ENCODE measurements around the gene EIF4EBP2. TPM values are rescaled to one million over a fixed set of nuclear protein-coding genes. Genes with fewer than 3 reads are reported as not detected.

EIF4EBP2 gene
- total and polyA plus RNA-seq, 9 donors: 37.7 to 99.2 (median 72.5) TPM

DNA sequence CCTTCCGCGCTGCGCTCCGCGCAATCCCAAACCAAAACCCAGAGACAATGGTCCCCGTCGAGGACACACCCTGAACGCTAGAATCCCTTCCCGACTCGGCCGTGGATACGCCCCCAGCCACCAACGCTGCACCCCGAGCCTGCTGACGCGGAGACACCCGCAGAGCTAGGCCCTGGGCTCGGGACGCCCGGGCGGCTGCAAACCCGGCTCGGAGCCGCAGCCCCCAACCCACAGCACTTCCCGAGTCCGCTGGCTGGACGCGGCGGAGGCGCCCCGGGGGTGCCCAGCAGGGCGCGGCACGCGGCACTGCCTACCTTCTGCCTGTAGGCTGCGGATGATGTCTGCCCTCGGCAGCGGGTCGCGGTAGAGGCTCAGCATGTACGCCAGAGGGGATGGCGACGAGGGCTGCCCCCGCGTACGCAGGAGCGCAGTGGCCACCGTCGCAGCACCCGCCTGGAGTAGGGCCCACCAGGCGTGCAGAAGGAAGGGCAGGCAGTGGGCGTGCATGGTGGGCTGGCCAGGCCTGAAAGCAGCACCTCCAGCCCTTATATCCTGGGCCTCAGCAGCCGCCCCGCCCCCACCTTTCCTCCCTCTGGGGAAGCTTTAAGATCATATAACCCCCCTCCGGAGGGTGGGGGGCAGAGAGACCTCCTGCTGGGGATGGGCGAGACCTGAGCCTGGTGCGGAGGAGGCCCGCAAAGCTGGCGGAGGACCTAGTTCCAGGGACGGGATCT lies 37.4 kb downstream of the EIF4EBP2 start, which contains the start of gene NODAL:
Gene NODAL, minus strand, starts transcription at position 521 of the 734 bp plus-strand sequence. Its CDS starts 14 bp downstream, at position 507.
- H3K9me3 ChIP-seq: no peaks in the 10 kb centered on the region
- no peak within 1 kb of the TSS for H3K27ac ChIP-seq
- intact Hi-C loops (cut with DNase I): no loop called here
- no peak within 1 kb of the TSS for H3K4me3 ChIP-seq
- TF ChIP-seq, protein P1, sequence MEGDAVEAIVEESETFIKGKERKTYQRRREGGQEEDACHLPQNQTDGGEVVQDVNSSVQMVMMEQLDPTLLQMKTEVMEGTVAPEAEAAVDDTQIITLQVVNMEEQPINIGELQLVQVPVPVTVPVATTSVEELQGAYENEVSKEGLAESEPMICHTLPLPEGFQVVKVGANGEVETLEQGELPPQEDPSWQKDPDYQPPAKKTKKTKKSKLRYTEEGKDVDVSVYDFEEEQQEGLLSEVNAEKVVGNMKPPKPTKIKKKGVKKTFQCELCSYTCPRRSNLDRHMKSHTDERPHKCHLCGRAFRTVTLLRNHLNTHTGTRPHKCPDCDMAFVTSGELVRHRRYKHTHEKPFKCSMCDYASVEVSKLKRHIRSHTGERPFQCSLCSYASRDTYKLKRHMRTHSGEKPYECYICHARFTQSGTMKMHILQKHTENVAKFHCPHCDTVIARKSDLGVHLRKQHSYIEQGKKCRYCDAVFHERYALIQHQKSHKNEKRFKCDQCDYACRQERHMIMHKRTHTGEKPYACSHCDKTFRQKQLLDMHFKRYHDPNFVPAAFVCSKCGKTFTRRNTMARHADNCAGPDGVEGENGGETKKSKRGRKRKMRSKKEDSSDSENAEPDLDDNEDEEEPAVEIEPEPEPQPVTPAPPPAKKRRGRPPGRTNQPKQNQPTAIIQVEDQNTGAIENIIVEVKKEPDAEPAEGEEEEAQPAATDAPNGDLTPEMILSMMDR (IDR thresholded peaks at IDR 0.05): no peak
- TF ChIP-seq EP300 (IDR thresholded peaks at IDR 0.05) (no peak), POLR2A (IDR thresholded peaks at IDR 0.05) (no peak)
- WGBS, 3 donors: 19 to 33% (median 23%) methylated on average over 39 to 60 of the region's 60 CpGs
- no peaks in the 10 kb centered on the region for H3K27me3 ChIP-seq
- H3K4me1 ChIP-seq (ENCODE audit: insufficient read depth): peaks cover 14% of the 10 kb centered on the region
- no peak for DNase-seq
- no peaks in the 10 kb centered on the region for H3K36me3 ChIP-seq

DNA sequence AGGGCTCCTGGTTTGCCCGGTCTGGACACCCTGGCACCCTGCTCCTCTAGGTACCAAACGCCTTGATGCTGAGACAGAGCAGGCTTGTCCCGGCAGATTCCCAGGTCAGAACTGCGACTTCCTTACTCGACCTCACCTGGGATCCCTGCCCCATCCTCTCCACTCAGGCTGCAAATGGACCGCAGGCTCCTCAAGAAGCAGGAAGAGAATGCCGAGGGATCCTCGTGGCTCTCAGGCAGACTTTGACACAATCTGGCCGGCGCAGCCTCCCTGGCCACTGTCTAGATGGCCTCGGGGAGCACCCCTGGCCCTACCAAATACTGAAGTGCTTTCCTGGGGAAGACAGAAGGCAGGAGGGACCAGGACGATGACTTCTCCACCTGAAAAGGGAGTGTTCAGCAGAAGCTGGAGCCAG lies 38.0 kb downstream of the EIF4EBP2 start:
- Histone ChIP-seq H3K4me1 (ENCODE audit: insufficient read depth) (peaks cover 14% of the 10 kb centered on the region), H3K27me3 (no peaks in the 10 kb centered on the region), H3K36me3 (no peaks in the 10 kb centered on the region), H3K9me3 (no peaks in the 10 kb centered on the region), H3K4me3 (no peak overlapping the region), H3K27ac (no peak overlapping the region)
- intact Hi-C loops (cut with DNase I): no loop called here
- DNase-seq: no peak
- TF ChIP-seq, protein P1 (IDR thresholded peaks at IDR 0.05): no peak
- no peak for TF ChIP-seq EP300 (IDR thresholded peaks at IDR 0.05)
- TF ChIP-seq POLR2A (IDR thresholded peaks at IDR 0.05): no peak
- WGBS, 3 donors: 71 to 78% (median 77%) methylated on average over 12 of the region's 12 CpGs

DNA sequence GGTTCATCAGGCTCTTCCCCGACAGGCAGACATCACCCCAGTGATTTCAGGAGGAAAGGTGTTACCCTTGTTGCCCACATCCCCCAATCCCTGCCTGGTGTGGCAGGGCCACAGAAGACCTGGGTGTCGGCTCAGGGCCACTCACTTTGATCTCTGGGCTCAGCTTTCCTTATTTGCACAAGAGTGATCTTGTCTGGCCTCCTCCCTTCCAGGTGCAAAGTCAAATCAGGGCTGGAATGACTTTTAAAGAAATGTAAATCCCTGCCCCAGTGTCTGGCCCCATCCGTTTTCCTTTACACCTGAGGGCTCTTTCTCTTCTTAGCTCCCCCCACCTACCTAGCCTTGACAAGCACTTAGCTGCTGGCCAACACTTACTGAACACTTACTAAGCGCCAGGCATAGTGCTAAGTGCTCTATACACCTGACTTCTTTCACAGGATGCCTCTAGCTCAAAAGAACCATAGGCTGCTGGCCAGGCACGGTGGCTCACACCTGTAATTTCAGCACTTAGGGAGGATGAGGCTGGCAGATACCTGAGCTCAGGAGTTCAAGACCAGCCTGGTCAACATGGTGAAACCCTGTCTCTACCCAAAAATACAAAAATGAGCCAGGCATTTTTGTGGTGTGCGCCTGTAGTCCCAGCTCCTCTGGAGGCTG lies 38.5 kb downstream of the EIF4EBP2 start:
- WGBS, 3 donors: 96% methylated on average over 6 of the region's 6 CpGs
- H3K4me3 ChIP-seq: no peak overlapping the region
- TF ChIP-seq, protein P1 (IDR thresholded peaks at IDR 0.05): no peak
- TF ChIP-seq POLR2A (IDR thresholded peaks at IDR 0.05): no peak
- TF ChIP-seq EP300 (IDR thresholded peaks at IDR 0.05): no peak
- H3K9me3 ChIP-seq: no peaks in the 10 kb centered on the region
- intact Hi-C loops (cut with DNase I): no loop called here
- no peaks in the 10 kb centered on the region for H3K27me3 ChIP-seq
- no peak for DNase-seq
- no peak overlapping the region for H3K27ac ChIP-seq
- H3K4me1 ChIP-seq (ENCODE audit: insufficient read depth): peaks cover 14% of the 10 kb centered on the region
- H3K36me3 ChIP-seq: no peaks in the 10 kb centered on the region

DNA sequence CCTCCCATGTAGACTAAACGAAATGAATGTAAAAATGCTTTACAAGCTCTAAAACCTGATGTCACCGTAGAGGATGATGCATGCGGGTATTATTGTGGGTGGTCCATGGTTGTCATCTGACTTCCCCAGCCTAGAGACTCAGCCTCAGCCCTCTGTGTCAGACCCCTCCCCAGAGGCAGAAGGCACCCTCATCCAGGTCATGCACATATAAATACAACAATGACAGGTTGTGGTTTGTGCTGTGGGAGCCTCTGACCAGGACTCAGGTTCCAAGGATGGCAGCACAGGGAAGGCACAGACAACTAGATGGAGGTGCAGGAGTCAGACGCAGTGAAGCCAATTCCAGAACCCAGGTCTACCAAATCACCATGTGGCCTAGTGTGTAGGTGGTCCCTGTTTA lies 40.8 kb downstream of the EIF4EBP2 start:
- peaks cover 14% of the 10 kb centered on the region for H3K4me1 ChIP-seq (ENCODE audit: insufficient read depth)
- intact Hi-C loops (cut with DNase I): no loop called here
- no peaks in the 10 kb centered on the region for H3K36me3 ChIP-seq
- DNase-seq: no peak
- H3K27ac ChIP-seq: no peak overlapping the region
- H3K27me3 ChIP-seq: no peaks in the 10 kb centered on the region
- TF ChIP-seq EP300 (IDR thresholded peaks at IDR 0.05) (no peak), POLR2A (IDR thresholded peaks at IDR 0.05) (no peak)
- TF ChIP-seq, protein P1 (IDR thresholded peaks at IDR 0.05): no peak
- no peak overlapping the region for H3K4me3 ChIP-seq
- WGBS, 3 donors: 80 to 92% (median 89%) methylated on average over 4 of the region's 4 CpGs
- no peaks in the 10 kb centered on the region for H3K9me3 ChIP-seq
